HepG2 (cell line): ENCODE results near the gene GAS6. TPM values are rescaled to one million over a fixed set of nuclear protein-coding genes. Genes with fewer than 3 reads are reported as not detected.

Experiments used
- ATAC-seq: fragments of 200-7000 bp; cut with Tn5 transposase; 3 replicates; pipeline ENCODE4 v1.9.1; 2020; ENCODE audit warnings: mild to moderate bottlenecking, moderate library complexity
- BruUV-seq: library from RNA; stranded (reverse); fragments of 400-500 nt; replicated peaks from 2 replicates; lab custom pipeline; 2021; lab: Mats Ljungman, UMichigan
- CTCF ChIA-PET: fragments of 300-600 bp; formaldehyde crosslinking; extraction: SDS; loops from one replicate; lab custom pipeline; 2021; ENCODE audit warnings: low total read pairs, inconsistent platforms, low intra/inter-chr PET ratio; lab: Yijun Ruan, JAX
- POLR2A ChIA-PET: fragments of 350-600 bp; sonication (Branson Sonifier 250); formaldehyde crosslinking; loops from one replicate; lab custom pipeline; 2020; ENCODE audit warnings: antibody characterized with exemption, inconsistent platforms; lab: Yijun Ruan, JAX
- DNase-seq: peaks from one replicate; pipeline ENCODE4 v3.0.0-alpha.2; 2015; ENCODE audit warnings: low spot score
- FAIRE-seq: peaks from 3 replicates; lab custom pipeline; 2011; peaks lifted over from hg19 to GRCh38; lab: Jason Lieb, UNC
- H2AFZ ChIP-seq: one replicate; pipeline ENCODE4 v1.6.1; 2011; ENCODE audit warnings: low read length, inconsistent platforms
- H3K27ac ChIP-seq: fragments of 300-600 bp; 3 replicates; pipeline ENCODE4 v1.8.0; 2011; ENCODE audit warnings: mixed run types, mild to moderate bottlenecking, mixed read lengths, low read length, inconsistent platforms; ENCODE audit not compliant: insufficient read depth; ENCODE audit errors: extremely low read length
- H3K27me3 ChIP-seq, 2 experiments: fragments of 200-600 bp in 1 of 2; 2 replicates in 1 of 2; 3 replicates in 1 of 2; pipeline versions ENCODE4 v1.6.0 to v1.8.0; 2011; ENCODE audit warnings: low read length in 2 of 2, mild to moderate bottlenecking in 2 of 2, moderate library complexity in 2 of 2, inconsistent platforms in 1 of 2; ENCODE audit not compliant: insufficient read depth in 2 of 2, control insufficient read depth in 1 of 2
- H3K36me3 ChIP-seq, 2 experiments: fragments of 200-600 bp in 1 of 2; replicated peaks in 1 of 2; 2 replicates in 1 of 2; 3 replicates in 1 of 2; pipeline versions ENCODE4 v1.5.1 to v1.8.0; 2011; ENCODE audit warnings: low read length in 2 of 2, inconsistent platforms in 1 of 2; ENCODE audit not compliant: insufficient read depth in 2 of 2, control insufficient read depth in 1 of 2
- H3K4me1 ChIP-seq: 2 replicates; pipeline ENCODE4 v1.5.1; 2012; ENCODE audit warnings: low read length, inconsistent platforms; ENCODE audit not compliant: insufficient read depth
- H3K4me2 ChIP-seq: 2 replicates; pipeline ENCODE4 v1.6.0; 2011; ENCODE audit warnings: low read depth, low read length, inconsistent platforms
- H3K4me3 ChIP-seq, 3 experiments: fragments of 200-600 bp in 1 of 3; sonication (generic), shearing (Covaris generic) in 1 of 3; replicated peaks in 1 of 3; 2 replicates each; pipeline ENCODE4 v1.5.1; 2011 to 2016; ENCODE audit warnings: low read length in 3 of 3, inconsistent platforms in 2 of 3, low read depth in 2 of 3, mild to moderate bottlenecking in 2 of 3, control low read depth in 1 of 3, mixed read lengths in 1 of 3; ENCODE audit not compliant: insufficient read depth in 1 of 3
- H3K79me2 ChIP-seq: one replicate; pipeline ENCODE4 v1.6.1; 2011; ENCODE audit warnings: low read length, inconsistent platforms; ENCODE audit not compliant: insufficient read depth
- H3K9ac ChIP-seq: 2 replicates; pipeline ENCODE4 v1.6.0; 2011; ENCODE audit warnings: mild to moderate bottlenecking, low read depth, low read length, inconsistent platforms; ENCODE audit not compliant: insufficient read depth
- H3K9me3 ChIP-seq: 2 replicates; pipeline ENCODE4 v1.5.1; 2012; ENCODE audit warnings: mild to moderate bottlenecking, low read length
- H4K20me1 ChIP-seq: 2 replicates; pipeline ENCODE4 v1.6.0; 2011; ENCODE audit warnings: inconsistent platforms, mild to moderate bottlenecking, low read length, moderate library complexity; ENCODE audit not compliant: insufficient read depth
- CREB1 ChIP-seq, 2 experiments: fragments of 450-650 bp in 1 of 2; IDR thresholded peaks; 2 replicates each; pipeline ENCODE4 v1.6.1; 2016 to 2017; ENCODE audit warnings: control low read depth in 1 of 2, mild to moderate bottlenecking in 1 of 2, missing compliant biosample characterization in 1 of 2, missing genetic modification characterization in 1 of 2
- DNMT3B ChIP-seq: conservative IDR thresholded peaks from 2 replicates; pipeline ENCODE4 v1.6.1; 2016; ENCODE audit warnings: missing biosample characterization, control low read depth
- HNF4A ChIP-seq: sonication (generic); formaldehyde crosslinking; IDR thresholded peaks from 2 replicates; pipeline ENCODE4 v1.4.0; 2020; ENCODE audit warnings: missing genetic modification reagents
- KAT7 ChIP-seq: IDR thresholded peaks from 2 replicates; pipeline ENCODE4 v1.6.1; 2018; ENCODE audit warnings: borderline replicate concordance, missing compliant biosample characterization
- NFYC ChIP-seq: IDR thresholded peaks from 2 replicates; pipeline ENCODE4 v1.6.1; 2016; ENCODE audit warnings: missing genetic modification reagents, missing compliant biosample characterization
- SOX5 ChIP-seq: IDR thresholded peaks from 2 replicates; pipeline ENCODE4 v1.6.1; 2016; ENCODE audit warnings: borderline replicate concordance
- UBTF ChIP-seq: sonication (generic); formaldehyde crosslinking; IDR thresholded peaks from 2 replicates; pipeline ENCODE4 v1.4.0; 2020; ENCODE audit warnings: mild to moderate bottlenecking, missing genetic modification reagents
- ZBTB39 ChIP-seq: sonication (generic); formaldehyde crosslinking; IDR thresholded peaks from 2 replicates; pipeline ENCODE4 v1.5.0; 2020; ENCODE audit warnings: missing genetic modification reagents
- ZBTB42 ChIP-seq: sonication (generic); formaldehyde crosslinking; IDR thresholded peaks from 2 replicates; pipeline ENCODE4 v1.5.0; 2020; ENCODE audit warnings: mild to moderate bottlenecking, missing genetic modification reagents
- ZBTB46 ChIP-seq: sonication (generic); formaldehyde crosslinking; IDR thresholded peaks from 2 replicates; pipeline ENCODE4 v1.4.0; 2020; ENCODE audit warnings: mild to moderate bottlenecking, missing genetic modification reagents, borderline replicate concordance
- ZNF557 ChIP-seq: sonication (generic); formaldehyde crosslinking; IDR thresholded peaks from 2 replicates; pipeline ENCODE4 v1.4.0; 2020; ENCODE audit warnings: missing genetic modification reagents
- ZNF605 ChIP-seq: sonication (generic); formaldehyde crosslinking; IDR thresholded peaks from 2 replicates; pipeline ENCODE4 v1.8.0; 2022; ENCODE audit warnings: mild to moderate bottlenecking, missing genetic modification reagents
- ZNF703 ChIP-seq: sonication (generic); formaldehyde crosslinking; IDR thresholded peaks from 2 replicates; pipeline ENCODE4 v1.5.1; 2020; ENCODE audit warnings: missing genetic modification reagents, mild to moderate bottlenecking, moderate library complexity, borderline replicate concordance
- ZSCAN22 ChIP-seq: sonication (generic); formaldehyde crosslinking; IDR thresholded peaks from 2 replicates; pipeline ENCODE4 v1.4.0; 2020; ENCODE audit warnings: mild to moderate bottlenecking, missing genetic modification reagents
- WGBS: methylation state at CpG from one replicate; pipeline ENCODE4 v1.1.6; 2017; ENCODE audit warnings: low lambda C conversion rate; 5-methylcytosine and 5-hydroxymethylcytosine counted together
- in situ Hi-C: cut with HindIII; loops from 2 replicates; pipeline ENCODE4 v1.10.0; 2017; ENCODE audit warnings: low pct_unique_long_range_greater_than_20kb; ENCODE audit not compliant: extremely low pct_ligation_motif_present
- intact Hi-C: fragments of 100-400 bp; cut with micrococcal nuclease; formaldehyde crosslinking; loops from one replicate; pipeline ENCODE4 v1.10.0; 2022; ENCODE audit not compliant: unreplicated experiment
- polyA plus RNA-seq, 8 experiments: library from polyadenylated mRNA; depleted of rRNA in 3 of 8; stranded (reverse) in 7 of 8; unstranded in 1 of 8; fragments of >200 nt; fragmentation: Illumina TruSeq in 4 of 8; extraction: Trizol in 4 of 8; gene quantifications; 2 replicates each; pipeline versions ENCODE4 v1.2.1 to v1.2.3, GENCODE V29; 2011 to 2016; ENCODE audit warnings: low read depth in 4 of 8, missing spikeins in 1 of 8, mixed read lengths in 1 of 8; ENCODE audit not compliant: insufficient read depth in 1 of 8
- total RNA-seq, 5 experiments: library from RNA; depleted of rRNA; stranded (reverse); fragments of >200 nt; fragmentation: Illumina TruSeq; extraction: Trizol; gene quantifications; 2 replicates each; pipeline ENCODE4 v1.2.3, GENCODE V29; 2016; ENCODE audit warnings: low read depth in 1 of 5

The GAS6 gene
- total and polyA plus RNA-seq, 2 of the 13 experiments (the other 11 are each of a cell fraction or from before 2014, with no cell fraction given): 0.09 to 0.24 TPM

- BruUV-seq: no TSS peak
- no peak overlapping the region for H3K4me2 ChIP-seq
- no peak overlapping the region for H3K27ac ChIP-seq
- intact Hi-C loops (no loop called here), in situ Hi-C loops (no loop called here)
- H3K36me3 ChIP-seq: no peaks in the 10 kb centered on the region
- DNase-seq (no peak), FAIRE-seq (no peak), ATAC-seq (no peak)
- no peaks in the 10 kb centered on the region for H3K4me1 ChIP-seq
- ChIA-PET POLR2A (no interaction called here), CTCF (no interaction called here)
- TF ChIP-seq ZNF703 (CRISPR knock-in tag) (no peak), ZBTB42 (CRISPR knock-in tag) (no peak), ZSCAN22 (CRISPR knock-in tag) (no peak), SOX5 (CRISPR knock-in tag) (no peak), HNF4A (CRISPR knock-in tag) (no peak), NFYC (CRISPR knock-in tag) (no peak), ZBTB46 (no peak)
- no peaks in the 10 kb centered on the region for H3K79me2 ChIP-seq
- peaks cover 1 to 11% of the 10 kb centered on the region in 2 experiments; a peak in 4 of 5 replicates for H3K27me3 ChIP-seq
- WGBS: 17% methylated on average over 8 of the region's 10 CpGs
- no peak overlapping the region for H3K4me3 ChIP-seq
- H3K9me3 ChIP-seq: no peaks in the 10 kb centered on the region
- no peak overlapping the region for H3K9ac ChIP-seq
- no peaks in the 10 kb centered on the region for H4K20me1 ChIP-seq
- H2AFZ ChIP-seq: no peak overlapping the region
Observed at GRCh38 chr13:113874177-113874576, 10.3 kb upstream of the GAS6 start.

GRCh38 chr13:113869263-113869662, 5.4 kb upstream of the GAS6 start:
- Histone ChIP-seq H3K4me3 (no peak overlapping the region), H3K9ac (no peak overlapping the region), H3K36me3 (no peaks in the 10 kb centered on the region), H3K79me2 (no peaks in the 10 kb centered on the region), H3K4me1 (0 out of 2 replicates have a peak, but pooled peaks cover 4% of the 10 kb centered on the region), H2AFZ (no peak overlapping the region), H4K20me1 (no peaks in the 10 kb centered on the region), H3K27ac (no peak overlapping the region), H3K9me3 (no peaks in the 10 kb centered on the region), H3K4me2 (no peak overlapping the region), H3K27me3 (peaks cover 1 to 17% of the 10 kb centered on the region in 2 experiments; a peak in 4 of 5 replicates)
- no peak for ATAC-seq
- no TSS peak for BruUV-seq
- CTCF ChIA-PET: no interaction called here
- intact Hi-C loops: no loop called here
- FAIRE-seq: no peak
- 48% methylated on average over 4 of the region's 4 CpGs for WGBS
- POLR2A ChIA-PET: no interaction called here
- in situ Hi-C loops: no loop called here
- DNase-seq: no peak
- TF ChIP-seq KAT7: no peak
- TF ChIP-seq ZNF557 (CRISPR knock-in tag): no peak
- TF ChIP-seq ZBTB39 (CRISPR knock-in tag): no peak
- TF ChIP-seq ZNF605 (CRISPR knock-in tag): no peak
- TF ChIP-seq UBTF (CRISPR knock-in tag): no peak
- no peak for TF ChIP-seq DNMT3B (CRISPR knock-in tag)
- TF ChIP-seq CREB1 (IDR thresholded peaks at IDR 0.05): no peak
- TF ChIP-seq CREB1 (CRISPR knock-in tag; IDR thresholded peaks at IDR 0.05): no peak
